Tibial nerve (tissue), 4 donors: Measurements from ENCODE around the gene CLDN19.
"Not testable (repeated sequence)": the region's sequence is repeated elsewhere in the genome, so short reads cannot be mapped to it uniquely, and the experiment has no call there.

ENCODE experiments used
- CTCF ChIP-seq, 5 experiments: fragments of 200-600 bp in 3 of 5; fragments of 450-650 bp in 2 of 5; sonication (generic) in 3 of 5; IDR thresholded peaks; one replicate each; pipeline ENCODE4 v1.5.1; 2016 to 2019; ENCODE audit warnings: antibody characterized with exemption in 5 of 5, mild to moderate bottlenecking in 3 of 5, moderate library complexity in 2 of 5
- EP300 ChIP-seq, 2 donors: sonication (generic); formaldehyde crosslinking; IDR thresholded peaks; one replicate each; pipeline ENCODE4 v1.6.1; 2017; ENCODE audit warnings: antibody characterized with exemption in 2 of 2, mild to moderate bottlenecking in 1 of 2
- POLR2A ChIP-seq, 2 donors: fragments of 450-650 bp; IDR thresholded peaks; one replicate each; pipeline ENCODE4 v1.6.1; 2017; ENCODE audit warnings: antibody characterized with exemption in 2 of 2, mild to moderate bottlenecking in 2 of 2, moderate library complexity in 2 of 2

- not testable (repeated sequence) for TF ChIP-seq CTCF, POLR2A, EP300 (IDR thresholded peaks at IDR 0.05)
These were observed 27.2 kb downstream of the CLDN19 start for GRCh38 chr1:42712808-42713207.
